NCI-H2107 treated with DMSO at 0.1 percent for 48 hours (cell line): Measurements from ENCODE around the gene CERS6.

Source experiments
- DNase-seq: peaks from one replicate; lab custom pipeline; 2025; ENCODE audit not compliant: unreplicated experiment; lab: John Stamatoyannopoulos, UW

Gene CERS6

GRCh38 chr2:168528469-168528868 lies 72.4 kb downstream of the CERS6 start:
- DNase-seq: no peak

GRCh38 chr2:168529054-168529833 lies 73.2 kb downstream of the CERS6 start:
- no peak for DNase-seq

GRCh38 chr2:168529900-168530561 lies 74.0 kb downstream of the CERS6 start:
- DNase-seq: no peak

- DNase-seq: no peak
Observed at GRCh38 chr2:168530982-168531622, 75.0 kb downstream of the CERS6 start.

GRCh38 chr2:168534926-168535325 lies 78.9 kb downstream of the CERS6 start:
- no peak for DNase-seq

- DNase-seq: no peak
Observed at GRCh38 chr2:168536925-168537466, 80.9 kb downstream of the CERS6 start.

GRCh38 chr2:168538133-168538532 lies 82.1 kb downstream of the CERS6 start:
- no peak for DNase-seq

- DNase-seq: no peak
Observed at GRCh38 chr2:168538534-168538933, 82.5 kb downstream of the CERS6 start.

- no peak for DNase-seq
Observed at GRCh38 chr2:168539945-168540344, 83.9 kb downstream of the CERS6 start.

- DNase-seq: no peak
Observed at GRCh38 chr2:168541858-168542257, 85.8 kb downstream of the CERS6 start.

- DNase-seq: no peak
Observed at GRCh38 chr2:168543037-168543436, 87.0 kb downstream of the CERS6 start.

GRCh38 chr2:168543935-168544334 lies 87.9 kb downstream of the CERS6 start:
- DNase-seq: no peak

GRCh38 chr2:168545439-168546082 lies 89.5 kb downstream of the CERS6 start:
- no peak for DNase-seq

GRCh38 chr2:168550670-168551069 lies 94.6 kb downstream of the CERS6 start:
- DNase-seq: peak; percentile 50

- DNase-seq: peak; percentile 91
Observed at GRCh38 chr2:168552450-168552856, 96.4 kb downstream of the CERS6 start.

- no peak for DNase-seq
Observed at GRCh38 chr2:168555283-168555682, 99.2 kb downstream of the CERS6 start.

- no peak for DNase-seq
Observed at GRCh38 chr2:168559187-168559586, 103.1 kb downstream of the CERS6 start.

GRCh38 chr2:168560817-168561499 lies 104.9 kb downstream of the CERS6 start:
- no peak for DNase-seq

GRCh38 chr2:168561991-168562390 lies 105.9 kb downstream of the CERS6 start:
- no peak for DNase-seq

- no peak for DNase-seq
Observed at GRCh38 chr2:168562971-168563370, 106.9 kb downstream of the CERS6 start.

- DNase-seq: no peak
Observed at GRCh38 chr2:168564641-168565040, 108.6 kb downstream of the CERS6 start.
